Mucosa of rectum (tissue), 2 donors: Measurements from ENCODE around the gene MYO10.
A peak's percentile ranks its signal among the peaks of the same experiment; 100 is the strongest.
"Not testable (repeated sequence)": the region's sequence is repeated elsewhere in the genome, so short reads cannot be mapped to it uniquely, and the experiment has no call there.

ENCODE experiments used
- H3K27ac ChIP-seq, 2 donors: one replicate each; pipeline ENCODE4 v1.7.0; 2013; ENCODE audit warnings: inconsistent platforms in 2 of 2, low read depth in 2 of 2, low read length in 2 of 2
- H3K27me3 ChIP-seq, 2 donors: one replicate each; pipeline ENCODE4 v1.7.0; 2013; ENCODE audit warnings: low read length in 2 of 2; ENCODE audit not compliant: control insufficient read depth in 2 of 2, insufficient read depth in 2 of 2
- H3K36me3 ChIP-seq, 2 donors: one replicate each; pipeline ENCODE4 v1.7.0; 2013; ENCODE audit warnings: low read length in 2 of 2; ENCODE audit not compliant: control insufficient read depth in 2 of 2, insufficient read depth in 2 of 2
- H3K4me1 ChIP-seq, 2 donors: one replicate each; pipeline ENCODE4 v1.7.0; 2013; ENCODE audit warnings: low read length in 2 of 2, mild to moderate bottlenecking in 1 of 2; ENCODE audit not compliant: control insufficient read depth in 2 of 2, insufficient read depth in 2 of 2
- H3K4me3 ChIP-seq, 2 donors: one replicate each; pipeline ENCODE4 v1.7.0; 2013; ENCODE audit warnings: low read length in 2 of 2
- H3K9ac ChIP-seq, 2 donors: one replicate each; pipeline ENCODE4 v1.7.0; 2013; ENCODE audit warnings: low read length in 2 of 2, low read depth in 1 of 2, mild to moderate bottlenecking in 1 of 2
- H3K9me3 ChIP-seq, 2 donors: one replicate each; pipeline ENCODE4 v1.7.0; 2013; ENCODE audit warnings: low read length in 2 of 2; ENCODE audit not compliant: control insufficient read depth in 2 of 2
- donor health status: healthy.
- donor health status: Normal muscosa, but diverticular disease.

MYO10 gene

DNA sequence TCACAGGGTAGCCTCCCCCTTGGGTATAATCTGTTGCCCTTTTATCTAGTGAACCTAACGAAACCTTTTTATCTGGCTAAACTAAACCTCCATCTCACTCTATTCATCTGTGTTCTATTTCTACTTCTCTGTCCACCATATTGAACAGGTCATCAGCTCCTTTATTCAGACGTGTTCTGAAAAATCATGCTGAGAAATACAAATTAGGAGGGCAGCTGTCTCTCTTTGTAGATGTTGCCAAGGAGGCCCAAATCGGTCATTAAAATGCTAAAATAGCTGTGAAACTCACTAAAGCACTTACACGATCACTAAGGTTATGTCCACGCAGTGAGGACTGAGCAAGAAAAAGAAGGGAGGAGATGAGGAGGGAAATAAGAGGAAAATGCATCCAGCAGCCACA, 203.7 kb downstream of the MYO10 start:
- peaks cover 20 to 23% of the 10 kb centered on the region in 2 donors for H3K4me1 ChIP-seq
- no peaks in the 10 kb centered on the region for H3K9me3 ChIP-seq

DNA sequence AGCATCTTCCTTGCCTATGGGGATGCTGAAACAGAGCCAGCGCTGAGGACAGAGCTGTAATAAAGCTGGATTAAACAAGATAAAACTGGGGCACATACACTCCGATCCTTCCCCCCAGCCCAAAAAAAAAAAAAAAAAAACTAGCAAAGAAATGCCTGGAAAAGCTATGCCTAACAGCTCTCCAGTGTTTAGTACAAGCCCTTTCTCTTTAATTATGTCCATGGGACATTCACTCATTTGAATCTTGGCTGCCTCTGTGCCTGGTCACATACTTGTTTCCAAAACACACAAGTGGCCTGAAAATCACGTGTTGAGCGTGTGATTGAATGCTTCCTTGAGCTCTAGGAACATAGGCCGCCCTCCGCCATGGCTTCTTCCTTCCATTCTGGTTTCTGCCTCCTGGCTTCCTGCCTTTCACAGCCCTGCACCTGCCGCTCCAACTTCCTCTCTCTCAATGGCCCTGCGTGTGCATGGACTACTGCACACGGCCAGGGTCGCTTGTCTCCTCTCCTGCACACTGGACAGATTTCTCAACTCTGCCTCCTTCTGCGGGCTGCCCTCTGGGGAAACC, 208.2 kb downstream of the MYO10 start:
- Histone ChIP-seq H3K27ac (peak overlapping the region; percentile 53 to 56), H3K36me3 (peaks cover 2 to 4% of the 10 kb centered on the region in 2 donors), H3K27me3 (no peaks in the 10 kb centered on the region), H3K9me3 (no peaks in the 10 kb centered on the region), H3K4me1 (peaks cover 4% of the 10 kb centered on the region in 2 donors), H3K9ac (no peak overlapping the region), H3K4me3 (no peak overlapping the region)

More for the DNA sequence above, 203.7 kb downstream of the MYO10 start:
- Histone ChIP-seq H3K27ac (no peak overlapping the region), H3K36me3 (peaks cover 0 to 4% of the 10 kb centered on the region in 2 donors), H3K9ac (no peak overlapping the region), H3K4me3 (no peak overlapping the region), H3K27me3 (no peaks in the 10 kb centered on the region)

DNA sequence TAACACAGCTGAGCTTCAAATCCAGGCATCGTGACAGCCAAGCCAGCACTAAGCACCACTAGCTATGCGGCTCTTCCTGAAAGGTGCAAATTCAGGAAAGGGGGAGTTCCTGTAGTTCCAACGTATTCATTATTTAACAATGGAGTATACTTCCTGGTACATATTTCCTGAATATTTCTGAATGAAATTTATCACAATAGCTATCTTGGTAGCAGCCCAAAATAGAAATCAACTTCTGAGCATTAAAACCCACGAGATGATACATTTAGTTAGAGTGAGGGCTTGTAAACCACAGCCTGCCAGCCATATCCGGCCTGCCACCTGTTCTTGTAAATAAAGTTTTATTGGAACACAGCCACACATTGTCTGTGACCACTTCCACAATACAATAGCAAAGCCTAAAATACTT, 209.5 kb downstream of the MYO10 start:
- Histone ChIP-seq H3K27me3 (no peaks in the 10 kb centered on the region), H3K9me3 (no peaks in the 10 kb centered on the region), H3K4me1 (peaks cover 10 to 14% of the 10 kb centered on the region in 2 donors), H3K9ac (no peak overlapping the region), H3K36me3 (peaks cover 2 to 4% of the 10 kb centered on the region in 2 donors), H3K4me3 (no peak overlapping the region), H3K27ac (peak overlapping the region in 1 of 2 donors; percentile 33)

DNA sequence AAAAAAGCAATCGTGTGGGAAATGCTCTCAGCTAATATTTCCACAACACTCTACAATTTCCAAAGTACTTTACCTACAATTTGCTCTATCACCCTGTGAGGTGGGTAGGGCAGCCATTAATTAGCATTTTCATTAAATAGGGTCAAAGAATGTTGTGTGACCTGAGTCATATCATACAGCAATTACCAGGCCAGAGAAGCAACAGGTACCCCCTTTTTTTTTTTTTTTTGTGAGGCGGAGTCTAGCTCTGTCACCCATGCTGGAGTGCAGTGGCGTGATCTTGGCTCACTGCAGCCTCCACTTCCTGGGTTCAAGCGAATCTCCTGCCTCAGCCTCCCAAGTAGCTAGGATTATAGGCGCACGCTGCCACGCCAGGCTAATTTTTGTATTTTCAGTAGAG, 210.5 kb downstream of the MYO10 start:
- Histone ChIP-seq H3K36me3 (peaks cover 2 to 4% of the 10 kb centered on the region in 2 donors), H3K27ac (no peak overlapping the region), H3K9ac (no peak overlapping the region), H3K9me3 (no peaks in the 10 kb centered on the region), H3K27me3 (no peaks in the 10 kb centered on the region), H3K4me1 (peaks cover 12 to 21% of the 10 kb centered on the region in 2 donors), H3K4me3 (no peak overlapping the region)

DNA sequence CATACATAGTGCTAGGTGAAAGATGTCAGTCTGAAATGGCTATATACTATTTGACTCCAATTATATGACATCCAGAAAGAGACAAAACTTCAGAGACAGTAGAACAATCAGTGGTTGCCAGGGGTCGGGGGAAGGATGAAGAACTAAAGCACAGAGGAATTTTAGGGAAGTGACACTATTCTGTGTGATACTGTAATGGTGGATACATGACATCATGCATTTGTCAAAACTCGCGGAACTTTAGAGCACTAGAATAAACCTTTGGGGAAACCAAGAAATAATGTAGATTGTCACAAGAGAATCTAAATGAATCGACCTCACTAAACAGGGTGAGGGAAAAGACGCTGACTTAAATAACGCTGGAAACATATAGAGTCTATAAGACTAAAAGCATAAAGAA, 212.3 kb downstream of the MYO10 start:
- H3K9me3 ChIP-seq = no peaks in the 10 kb centered on the region
- peaks cover 0 to 2% of the 10 kb centered on the region in 2 donors for H3K36me3 ChIP-seq
- H3K9ac ChIP-seq = no peak overlapping the region
- H3K4me1 ChIP-seq = peaks cover 12 to 21% of the 10 kb centered on the region in 2 donors
- H3K4me3 ChIP-seq = no peak overlapping the region
- no peaks in the 10 kb centered on the region for H3K27me3 ChIP-seq
- no peak overlapping the region for H3K27ac ChIP-seq

DNA sequence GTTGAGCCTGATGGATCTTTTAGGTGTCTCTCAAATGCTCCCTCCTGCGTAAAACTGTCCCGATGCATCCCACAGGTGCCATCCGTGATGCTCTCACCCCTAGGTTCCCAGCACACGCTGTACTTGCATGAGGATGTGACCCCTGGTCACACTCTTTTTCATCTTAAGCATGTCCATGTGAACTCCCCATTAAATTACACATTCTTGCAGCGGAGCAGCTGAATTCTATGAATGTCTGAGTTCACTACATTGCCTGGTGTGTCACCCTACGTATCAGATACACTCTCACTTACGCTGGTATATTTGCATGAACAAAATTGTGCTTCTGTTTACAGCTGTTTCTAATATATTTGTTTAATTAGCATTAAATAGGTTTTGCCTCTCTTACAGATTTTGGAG, 214.0 kb downstream of the MYO10 start:
- no peaks in the 10 kb centered on the region for H3K9me3 ChIP-seq
- peaks cover 0 to 2% of the 10 kb centered on the region in 2 donors for H3K36me3 ChIP-seq
- peak overlapping the region; percentile 77 to 83 for H3K27ac ChIP-seq
- peaks cover 10 to 17% of the 10 kb centered on the region in 2 donors for H3K4me1 ChIP-seq
- H3K27me3 ChIP-seq = no peaks in the 10 kb centered on the region
- peak overlapping the region in 1 of 2 donors; percentile 26 for H3K9ac ChIP-seq
- no peak overlapping the region for H3K4me3 ChIP-seq

DNA sequence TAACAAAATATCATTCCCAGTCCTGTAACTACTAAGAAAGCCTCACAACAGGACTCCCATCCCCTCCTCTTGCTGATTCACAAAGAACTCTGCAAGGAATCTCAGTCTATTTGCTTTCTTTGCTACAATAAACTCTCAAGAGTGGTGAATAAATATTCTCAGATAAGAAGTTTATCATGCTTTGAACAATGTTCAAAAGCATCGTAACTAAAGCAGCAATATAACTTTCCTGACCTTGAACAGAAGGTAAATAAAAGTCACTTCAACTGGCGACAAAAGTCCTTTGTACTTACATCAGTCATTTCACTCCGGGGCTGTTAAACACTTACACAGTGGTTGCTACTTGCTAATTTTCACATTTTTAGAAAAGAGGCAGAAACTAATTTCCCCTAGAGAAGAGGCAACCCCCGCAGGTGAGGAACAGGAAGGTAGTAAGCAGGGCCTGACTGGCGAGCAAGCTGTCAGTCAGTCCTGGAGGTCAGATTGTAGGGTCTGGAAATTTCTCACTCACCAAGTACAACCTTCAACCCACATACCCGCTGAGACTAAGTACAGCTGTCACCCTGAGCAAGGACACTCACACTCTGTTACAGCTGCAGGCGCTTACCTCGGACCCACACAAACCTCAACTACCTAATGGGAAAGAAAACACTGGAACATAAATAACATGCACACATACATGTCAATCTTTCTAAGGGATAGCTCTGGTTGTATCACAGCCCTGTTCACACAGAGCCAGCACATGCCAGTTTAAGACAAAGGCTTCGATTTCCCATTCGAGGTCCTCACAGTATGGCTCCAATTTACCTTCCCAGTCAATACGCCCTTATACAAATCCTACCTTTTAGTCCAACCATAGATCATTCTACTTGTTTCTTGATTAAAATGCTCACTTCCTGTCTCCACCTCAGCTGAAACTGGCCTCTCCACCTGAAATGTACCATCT, 214.7 kb downstream of the MYO10 start:
- peak overlapping the region in 1 of 2 donors; percentile 9 for H3K4me3 ChIP-seq
- H3K36me3 ChIP-seq = peaks cover 0 to 2% of the 10 kb centered on the region in 2 donors
- H3K4me1 ChIP-seq = peaks cover 8 to 17% of the 10 kb centered on the region in 2 donors
- peak overlapping the region in 1 of 2 donors; percentile 26 for H3K9ac ChIP-seq
- no peaks in the 10 kb centered on the region for H3K27me3 ChIP-seq
- H3K9me3 ChIP-seq = no peaks in the 10 kb centered on the region
- H3K27ac ChIP-seq = peak overlapping the region; percentile 77 to 83

DNA sequence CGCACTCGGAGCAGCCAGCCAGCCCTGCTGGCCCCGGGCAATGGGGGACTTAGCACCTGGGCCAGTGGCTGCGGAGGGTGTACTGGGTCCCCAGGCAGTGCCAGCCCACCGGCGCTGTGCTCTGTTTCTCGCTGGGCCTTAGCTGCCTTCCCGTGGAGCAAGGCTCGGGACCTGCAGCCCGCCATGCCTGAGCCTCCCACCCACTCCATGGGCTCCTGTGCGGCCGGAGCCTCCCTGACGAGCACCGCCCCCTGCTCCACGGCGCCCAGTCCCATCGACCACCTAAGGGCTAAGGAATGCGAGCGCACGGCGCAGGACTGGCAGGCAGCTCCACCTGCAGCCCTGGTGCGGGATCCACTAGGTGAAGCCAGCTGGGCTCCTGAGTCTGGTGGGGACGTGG, 218.1 kb downstream of the MYO10 start:
- H3K9ac ChIP-seq, H3K9me3 ChIP-seq, H3K36me3 ChIP-seq, H3K27ac ChIP-seq, H3K27me3 ChIP-seq, H3K4me3 ChIP-seq: not testable (repeated sequence)
- peaks cover 8 to 17% of the 10 kb centered on the region in 2 donors for H3K4me1 ChIP-seq

DNA sequence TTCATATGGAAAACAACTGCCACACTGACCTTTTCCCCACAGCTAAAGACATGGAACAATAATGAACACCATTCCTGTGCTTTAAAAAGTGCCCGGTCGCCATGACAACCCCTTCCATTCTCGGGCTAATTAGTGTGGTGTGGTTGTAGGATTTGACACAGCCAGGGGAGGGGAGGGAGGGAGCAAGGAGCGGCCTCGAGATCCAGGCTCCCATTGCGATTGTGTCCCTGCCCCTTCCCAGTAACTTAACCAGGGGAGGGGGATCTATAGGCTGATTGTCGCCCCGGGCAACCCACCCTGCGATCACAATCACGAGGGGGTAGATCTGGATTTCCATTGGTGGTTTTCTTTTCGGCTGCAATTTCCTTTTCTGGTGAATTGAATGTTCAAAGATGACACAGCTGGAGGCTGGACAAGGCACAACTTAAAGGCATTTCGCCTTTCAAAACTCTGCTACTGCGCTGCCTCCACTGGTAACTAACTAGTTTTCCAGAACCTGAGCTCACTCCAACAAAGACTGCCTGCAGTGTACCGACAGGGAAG, 222.6 kb downstream of the MYO10 start:
- no peaks in the 10 kb centered on the region for H3K9me3 ChIP-seq
- no peak overlapping the region for H3K27ac ChIP-seq
- no peak overlapping the region for H3K4me3 ChIP-seq
- no peak overlapping the region for H3K9ac ChIP-seq
- H3K27me3 ChIP-seq = no peaks in the 10 kb centered on the region
- no peaks in the 10 kb centered on the region for H3K4me1 ChIP-seq
- peaks cover 27 to 29% of the 10 kb centered on the region in 2 donors for H3K36me3 ChIP-seq

DNA sequence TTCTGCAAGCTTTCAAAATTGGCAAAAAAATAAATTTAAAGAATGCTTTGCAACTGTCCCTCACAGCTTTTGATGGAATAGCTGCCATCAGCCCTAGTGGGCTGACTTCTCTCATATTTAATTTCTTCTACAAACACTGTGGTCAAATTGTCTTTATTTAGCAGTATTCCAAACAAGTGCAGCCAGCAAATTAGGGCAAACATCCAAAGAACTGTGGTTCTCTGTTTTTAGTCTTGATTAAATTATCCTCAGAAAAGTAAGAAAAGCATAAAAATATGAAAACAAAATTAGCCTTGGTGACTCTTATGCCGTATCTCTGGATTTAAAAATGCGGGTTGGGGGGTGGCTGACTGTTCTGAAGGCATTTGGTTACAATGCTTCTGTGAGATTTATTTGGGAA, 223.5 kb downstream of the MYO10 start:
- Histone ChIP-seq H3K9ac (no peak overlapping the region), H3K27me3 (no peaks in the 10 kb centered on the region), H3K4me3 (no peak overlapping the region), H3K9me3 (no peaks in the 10 kb centered on the region), H3K36me3 (peaks cover 34 to 38% of the 10 kb centered on the region in 2 donors), H3K4me1 (no peaks in the 10 kb centered on the region), H3K27ac (no peak overlapping the region)
